Skeletal muscle tissue (tissue), 4 donors: ENCODE results near the gene PFDN5. TPM values are rescaled to one million over a fixed set of nuclear protein-coding genes. Genes with fewer than 3 reads are reported as not detected.

Source experiments
- H3K27ac ChIP-seq: one replicate; pipeline ENCODE4 v1.7.0; 2013; ENCODE audit warnings: mild to moderate bottlenecking, low read depth, low read length, inconsistent platforms
- H3K27me3 ChIP-seq, 3 donors: one replicate each; pipeline ENCODE4 v1.7.0; 2013; ENCODE audit warnings: low read length in 3 of 3; ENCODE audit not compliant: control insufficient read depth in 3 of 3, insufficient read depth in 3 of 3
- H3K36me3 ChIP-seq, 3 donors: one replicate each; pipeline ENCODE4 v1.7.0; 2013; ENCODE audit warnings: low read length in 3 of 3; ENCODE audit not compliant: control insufficient read depth in 3 of 3, insufficient read depth in 3 of 3
- H3K4me1 ChIP-seq, 3 donors: one replicate each; pipeline ENCODE4 v1.7.0; 2013; ENCODE audit warnings: low read length in 3 of 3, mild to moderate bottlenecking in 3 of 3; ENCODE audit not compliant: control insufficient read depth in 3 of 3, insufficient read depth in 3 of 3
- H3K4me3 ChIP-seq, 3 donors: one replicate each; pipeline ENCODE4 v1.7.0; 2013; ENCODE audit warnings: low read length in 3 of 3
- H3K9ac ChIP-seq, 3 donors: one replicate each; pipeline ENCODE4 v1.7.0; 2013; ENCODE audit warnings: low read length in 3 of 3, mild to moderate bottlenecking in 3 of 3, moderate library complexity in 2 of 3, low read depth in 1 of 3
- H3K9me3 ChIP-seq, 3 donors: one replicate each; pipeline ENCODE4 v1.7.0; 2013; ENCODE audit warnings: low read length in 3 of 3; ENCODE audit not compliant: control insufficient read depth in 3 of 3
- total RNA-seq: library from RNA; depleted of rRNA; stranded (reverse); fragments of >200 nt; gene quantifications from one replicate; pipeline ENCODE4 v1.2.3, GENCODE V29; 2014
- donor health status: Osteomylitis.

PFDN5 gene
- total RNA-seq, 1 donor from 2014 or later: 686 TPM

DNA sequence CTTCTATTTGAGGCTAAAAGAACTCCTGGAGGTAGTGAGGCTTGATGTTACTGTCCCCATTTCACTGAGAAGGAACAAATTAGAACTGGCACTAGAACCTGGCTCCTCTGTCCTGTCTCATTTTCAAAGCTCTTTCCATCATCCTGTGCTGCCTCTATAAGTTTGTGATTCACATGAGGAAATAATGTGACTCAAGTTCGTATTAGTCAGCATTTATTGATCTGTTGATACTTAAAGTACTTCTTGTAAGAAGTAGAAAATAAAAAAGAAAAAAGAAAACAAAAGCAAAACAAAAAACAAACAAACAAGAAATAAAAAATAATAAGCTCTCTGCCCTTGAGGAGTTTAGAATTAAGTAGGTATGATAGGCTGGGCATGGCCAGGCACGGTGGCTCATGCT, 29.6 kb upstream of the PFDN5 start:
- no peak overlapping the region for H3K4me3 ChIP-seq
- peaks cover 9 to 14% (median 10%) of the 10 kb centered on the region in 3 donors for H3K4me1 ChIP-seq
- no peaks in the 10 kb centered on the region for H3K9me3 ChIP-seq
- H3K27me3 ChIP-seq: peaks cover 0 to 3% (median 0%) of the 10 kb centered on the region in 3 donors
- H3K27ac ChIP-seq: no peak overlapping the region
- no peak overlapping the region for H3K9ac ChIP-seq
- H3K36me3 ChIP-seq: no peaks in the 10 kb centered on the region

DNA sequence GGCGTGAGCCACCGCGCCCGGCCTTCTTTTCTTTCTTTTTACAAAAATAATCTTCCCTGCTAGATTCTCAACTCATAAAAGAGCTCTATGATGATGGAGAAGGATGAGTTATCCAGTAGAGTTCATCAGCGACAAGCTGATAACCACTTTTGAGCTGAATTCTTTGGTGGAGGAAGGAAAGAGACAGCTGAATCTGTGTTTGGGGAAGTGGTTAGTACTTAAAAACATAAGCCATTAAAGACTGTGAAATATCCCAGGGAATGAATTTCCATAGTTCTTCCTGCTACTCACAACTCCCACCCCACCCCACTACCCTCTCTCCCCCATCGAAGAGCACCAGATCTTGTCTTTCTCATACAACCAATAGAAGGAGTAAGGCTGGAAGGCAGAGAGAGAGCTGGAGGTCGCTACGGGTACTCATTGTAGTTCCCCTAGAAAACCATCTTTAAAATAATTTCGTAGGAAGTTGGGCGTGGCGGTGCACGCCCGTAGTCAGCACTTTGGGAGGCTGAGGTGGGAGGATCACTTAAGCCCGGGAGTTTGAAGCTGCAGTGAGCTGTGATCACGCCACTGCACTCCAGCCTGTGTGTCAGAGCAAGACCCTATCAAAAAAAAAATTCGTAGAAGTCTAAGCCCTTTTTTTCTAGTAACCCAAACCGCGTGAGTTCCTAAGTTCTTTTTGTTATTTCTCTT, 27.9 kb upstream of the PFDN5 start:
- Histone ChIP-seq H3K27me3 (peaks cover 0 to 3% (median 0%) of the 10 kb centered on the region in 3 donors), H3K9ac (peak overlapping the region; percentile 68 to 82 (median 74)), H3K4me1 (peaks cover 9 to 14% (median 10%) of the 10 kb centered on the region in 3 donors), H3K27ac (no peak overlapping the region), H3K36me3 (no peaks in the 10 kb centered on the region), H3K4me3 (peak overlapping the region; percentile 89 to 96 (median 94)), H3K9me3 (no peaks in the 10 kb centered on the region)

DNA sequence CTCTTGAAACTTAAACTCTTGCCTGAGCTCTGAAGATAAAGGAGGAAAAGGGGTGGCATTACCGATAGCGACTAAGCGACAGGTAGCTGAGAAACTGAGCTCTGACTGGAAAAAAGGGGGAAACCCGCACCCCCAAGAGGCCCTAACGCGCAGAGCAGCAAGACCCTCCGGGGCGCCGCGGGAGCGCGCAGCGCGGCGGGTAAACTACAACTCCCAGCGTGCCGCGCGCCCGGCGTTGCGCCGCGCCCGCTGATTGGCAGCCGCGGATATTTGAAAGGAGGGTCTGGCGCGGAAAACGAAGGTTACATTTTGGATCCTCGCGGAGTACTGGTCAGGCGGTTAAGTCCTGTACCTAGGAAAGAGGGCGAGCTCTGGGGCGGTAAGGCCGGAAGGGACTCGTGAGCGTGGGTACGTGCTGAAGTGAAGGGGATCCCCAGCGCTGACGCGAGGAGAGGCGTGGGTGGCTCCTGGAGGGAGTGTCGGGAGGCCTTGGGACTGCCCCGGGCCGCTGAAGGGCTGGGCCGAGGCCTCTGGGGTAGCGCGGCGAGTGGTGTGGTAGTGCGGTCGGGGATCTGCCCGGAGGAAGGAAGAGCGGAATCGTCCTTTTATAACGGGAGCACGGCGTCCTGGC, 27.2 kb upstream of the PFDN5 start, which contains the start of gene ESPL1:
ESPL1 (plus strand) TSS at position 301 of the 631 bp plus-strand sequence. CDS start 468 bp downstream, outside the sequence.
- Histone ChIP-seq H3K9me3 (no peaks in the 10 kb centered on the region), H3K27me3 (peaks cover 0 to 3% (median 0%) of the 10 kb centered on the region in 3 donors), H3K4me1 (peaks cover 9 to 14% (median 10%) of the 10 kb centered on the region in 3 donors), H3K9ac (peak within 1 kb of the TSS; percentile 68 to 82 (median 74)), H3K36me3 (no peaks in the 10 kb centered on the region), H3K27ac (no peak within 1 kb of the TSS), H3K4me3 (peak within 1 kb of the TSS; percentile 89 to 96 (median 94))

DNA sequence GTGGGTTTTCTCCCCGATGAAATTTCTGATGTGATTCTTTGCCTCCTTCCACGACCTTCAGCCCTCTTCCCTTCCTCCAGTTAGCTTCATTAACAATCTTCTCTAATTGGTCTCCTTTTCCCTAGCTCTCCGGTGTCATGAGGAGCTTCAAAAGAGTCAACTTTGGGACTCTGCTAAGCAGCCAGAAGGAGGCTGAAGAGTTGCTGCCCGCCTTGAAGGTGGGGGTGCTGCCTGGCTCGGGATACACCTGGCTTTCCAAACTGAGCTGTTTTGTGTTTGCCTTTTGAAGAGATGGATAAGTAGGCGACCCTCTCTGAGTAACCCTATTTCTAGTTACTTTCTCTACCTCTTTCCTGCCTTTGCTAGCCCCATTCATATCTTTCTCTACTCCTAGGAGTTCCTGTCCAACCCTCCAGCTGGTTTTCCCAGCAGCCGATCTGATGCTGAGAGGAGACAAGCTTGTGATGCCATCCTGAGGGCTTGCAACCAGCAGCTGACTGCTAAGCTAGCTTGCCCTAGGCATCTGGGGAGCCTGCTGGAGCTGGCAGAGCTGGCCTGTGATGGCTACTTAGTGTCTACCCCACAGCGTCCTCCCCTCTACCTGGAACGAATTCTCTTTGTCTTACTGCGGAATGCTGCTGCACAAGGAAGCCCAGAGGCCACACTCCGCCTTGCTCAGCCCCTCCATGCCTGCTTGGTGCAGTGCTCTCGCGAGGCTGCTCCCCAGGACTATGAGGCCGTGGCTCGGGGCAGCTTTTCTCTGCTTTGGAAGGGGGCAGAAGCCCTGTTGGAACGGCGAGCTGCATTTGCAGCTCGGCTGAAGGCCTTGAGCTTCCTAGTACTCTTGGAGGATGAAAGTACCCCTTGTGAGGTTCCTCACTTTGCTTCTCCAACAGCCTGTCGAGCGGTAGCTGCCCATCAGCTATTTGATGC, 26.4 kb upstream of the PFDN5 start:
- Histone ChIP-seq H3K27me3 (peaks cover 0 to 3% (median 0%) of the 10 kb centered on the region in 3 donors), H3K27ac (no peak overlapping the region), H3K4me3 (peak overlapping the region; percentile 89 to 96 (median 94)), H3K36me3 (no peaks in the 10 kb centered on the region), H3K9me3 (no peaks in the 10 kb centered on the region), H3K9ac (peak overlapping the region; percentile 68 to 82 (median 74)), H3K4me1 (peaks cover 9 to 14% (median 10%) of the 10 kb centered on the region in 3 donors)

DNA sequence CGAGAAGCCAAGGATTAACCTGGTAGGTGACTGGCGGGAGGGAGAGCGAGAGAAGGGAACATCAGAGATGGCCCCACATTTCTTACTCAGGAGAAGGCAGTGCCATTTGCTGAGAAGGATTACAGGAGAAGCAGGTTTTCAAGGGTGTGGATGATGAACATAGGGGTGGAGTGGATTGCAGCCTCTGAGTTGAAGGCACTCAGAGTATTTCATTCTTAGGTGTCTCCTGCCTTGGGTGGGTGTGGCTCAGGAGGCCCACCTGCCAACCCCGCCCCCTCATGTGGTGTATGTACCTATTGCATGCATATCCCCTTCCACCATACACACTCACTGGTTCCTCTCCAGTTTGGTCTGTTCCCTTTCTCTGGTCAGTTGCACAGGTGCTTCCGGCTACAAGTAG, 20.9 kb upstream of the PFDN5 start:
- no peak overlapping the region for H3K4me3 ChIP-seq
- H3K36me3 ChIP-seq: no peaks in the 10 kb centered on the region
- no peaks in the 10 kb centered on the region for H3K4me1 ChIP-seq
- no peaks in the 10 kb centered on the region for H3K9me3 ChIP-seq
- H3K27ac ChIP-seq: no peak overlapping the region
- H3K27me3 ChIP-seq: peaks cover 0 to 3% (median 0%) of the 10 kb centered on the region in 3 donors
- H3K9ac ChIP-seq: no peak overlapping the region

DNA sequence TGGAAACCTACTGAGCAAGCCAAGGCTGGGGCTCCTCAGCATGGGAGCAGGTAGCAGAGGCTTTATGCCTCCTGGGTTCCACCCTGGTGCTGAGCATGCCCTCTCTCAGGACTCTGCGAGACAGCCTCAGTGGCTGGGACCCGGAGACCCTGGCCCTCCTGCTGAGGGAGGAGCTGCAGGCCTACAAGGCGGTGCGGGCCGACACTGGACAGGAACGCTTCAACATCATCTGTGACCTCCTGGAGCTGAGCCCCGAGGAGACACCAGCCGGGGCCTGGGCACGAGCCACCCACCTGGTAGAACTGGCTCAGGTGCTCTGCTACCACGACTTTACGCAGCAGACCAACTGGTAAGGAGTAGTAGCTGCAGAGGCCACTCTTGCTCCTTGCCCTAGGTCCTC, 18.8 kb upstream of the PFDN5 start:
- Histone ChIP-seq H3K4me1 (no peaks in the 10 kb centered on the region), H3K27me3 (no peaks in the 10 kb centered on the region), H3K4me3 (no peak overlapping the region), H3K9ac (no peak overlapping the region), H3K9me3 (no peaks in the 10 kb centered on the region), H3K36me3 (no peaks in the 10 kb centered on the region), H3K27ac (no peak overlapping the region)

DNA sequence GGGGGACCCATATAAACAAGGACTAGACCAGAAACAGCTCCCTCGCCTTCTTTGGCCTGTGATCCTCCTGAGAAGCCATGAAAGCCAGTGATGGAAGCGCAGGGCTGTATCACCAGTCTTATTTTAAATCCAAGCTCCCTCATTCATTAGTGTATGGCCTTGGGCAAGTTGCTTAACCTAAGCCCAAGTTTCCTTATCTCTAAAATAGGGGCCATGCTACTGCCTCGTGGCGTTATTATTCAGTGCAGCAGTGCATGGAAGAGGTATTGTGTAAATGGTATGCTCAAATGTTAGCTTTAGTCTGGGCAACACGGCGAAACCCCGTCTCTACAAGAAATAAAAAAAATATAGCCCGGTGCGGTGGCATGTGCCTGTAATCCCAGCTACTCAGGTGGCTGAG, 17.4 kb upstream of the PFDN5 start:
- no peaks in the 10 kb centered on the region for H3K36me3 ChIP-seq
- no peak overlapping the region for H3K4me3 ChIP-seq
- H3K27me3 ChIP-seq: no peaks in the 10 kb centered on the region
- no peak overlapping the region for H3K27ac ChIP-seq
- no peak overlapping the region for H3K9ac ChIP-seq
- H3K4me1 ChIP-seq: no peaks in the 10 kb centered on the region
- no peaks in the 10 kb centered on the region for H3K9me3 ChIP-seq

DNA sequence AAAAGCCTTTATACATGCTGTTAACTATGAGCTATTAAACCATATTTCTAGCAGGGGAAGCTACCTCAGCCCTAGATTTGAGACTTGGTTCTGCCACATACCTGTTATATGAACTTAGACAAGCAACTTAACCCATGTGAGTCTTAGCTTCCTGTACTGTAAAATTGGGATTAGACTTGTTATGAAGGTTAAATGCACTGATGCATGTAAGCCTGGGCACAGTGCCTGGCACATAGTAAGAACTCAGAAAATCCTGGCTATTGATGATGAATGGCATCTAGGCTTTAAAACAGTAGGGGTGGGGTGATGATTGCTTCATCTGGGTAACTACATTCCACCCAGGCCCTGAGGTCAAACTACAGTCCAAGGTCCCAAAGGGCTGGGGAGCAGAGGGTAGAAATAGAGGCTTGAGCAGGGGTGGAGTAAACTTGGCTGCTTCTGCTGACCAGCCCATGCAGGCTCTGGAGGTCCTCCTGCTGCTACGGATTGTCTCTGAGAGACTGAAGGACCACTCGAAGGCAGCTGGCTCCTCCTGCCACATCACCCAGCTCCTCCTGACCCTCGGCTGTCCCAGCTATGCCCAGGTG, 16.0 kb upstream of the PFDN5 start:
- H3K27me3 ChIP-seq: no peaks in the 10 kb centered on the region

DNA sequence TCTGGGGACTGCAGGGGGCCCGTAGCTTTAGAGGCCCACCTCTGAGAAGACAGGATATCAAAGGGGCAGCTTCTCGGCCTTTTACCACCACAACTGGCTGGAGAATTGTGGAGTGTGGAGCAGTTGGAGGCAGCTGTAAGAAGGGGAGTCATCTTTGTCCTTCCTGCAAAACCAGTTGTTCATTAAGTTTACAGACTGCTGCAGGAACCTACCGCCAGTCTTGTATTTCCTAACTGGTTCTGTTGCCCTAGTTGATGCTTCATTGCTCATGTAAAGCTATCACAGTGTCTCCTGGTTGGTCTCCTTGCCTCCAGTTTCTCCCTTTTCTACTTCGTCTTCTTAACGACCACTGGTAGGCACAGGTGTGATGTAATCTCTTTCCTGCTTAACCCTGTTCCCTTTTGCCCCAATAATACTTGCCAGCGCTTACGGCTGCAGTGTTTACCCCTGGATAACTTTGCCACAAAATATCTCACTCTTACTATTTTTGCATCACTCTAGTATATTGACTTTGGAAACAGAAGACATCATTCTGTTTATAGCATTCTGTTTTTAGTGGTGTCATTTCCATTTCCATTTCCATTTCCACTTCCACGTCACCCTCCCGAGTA, 15.3 kb upstream of the PFDN5 start:
- no peaks in the 10 kb centered on the region for H3K36me3 ChIP-seq
- H3K27ac ChIP-seq: no peak overlapping the region
- no peaks in the 10 kb centered on the region for H3K9me3 ChIP-seq
- H3K9ac ChIP-seq: no peak overlapping the region
- H3K27me3 ChIP-seq: no peaks in the 10 kb centered on the region
- H3K4me1 ChIP-seq: no peaks in the 10 kb centered on the region
- no peak overlapping the region for H3K4me3 ChIP-seq

More for the DNA sequence above, 16.0 kb upstream of the PFDN5 start:
- Histone ChIP-seq H3K36me3 (no peaks in the 10 kb centered on the region), H3K9ac (no peak overlapping the region), H3K27ac (no peak overlapping the region), H3K4me1 (no peaks in the 10 kb centered on the region), H3K4me3 (no peak overlapping the region), H3K9me3 (no peaks in the 10 kb centered on the region)
